Adrenal gland (tissue), 12 donors: ENCODE results near the gene TES. TPM values are rescaled to one million over a fixed set of nuclear protein-coding genes. Genes with fewer than 3 reads are reported as not detected.

Experiments
- DNase-seq, 7 donors: peaks; one replicate each; pipeline ENCODE4 v3.0.0-alpha.2; 2019 to 2020
- H3K27ac ChIP-seq, 5 donors: fragments of 200-600 bp; sonication (generic) in 4 of 5; 1 replicate in 3 of 5; 2 replicates in 2 of 5; pipeline versions ENCODE4 v1.5.1 to v1.8.0; 2016 to 2020; ENCODE audit warnings: mild to moderate bottlenecking in 1 of 5
- H3K27me3 ChIP-seq: fragments of 200-600 bp; 2 replicates; pipeline ENCODE4 v1.8.0; 2021
- H3K36me3 ChIP-seq, 2 donors: fragments of 200-600 bp; replicated peaks in 1 of 2; 1 replicate in 1 of 2; 2 replicates in 1 of 2; pipeline versions ENCODE4 v1.5.1 to v1.8.0; 2018 to 2022
- H3K4me1 ChIP-seq, 2 donors: fragments of 200-600 bp; replicated peaks in 1 of 2; 1 replicate in 1 of 2; 2 replicates in 1 of 2; pipeline versions ENCODE4 v1.5.1 to v1.8.0; 2018 to 2021
- H3K4me3 ChIP-seq, 4 donors: fragments of 200-600 bp; sonication (generic) in 3 of 4; one replicate each; pipeline ENCODE4 v1.5.1; 2016 to 2018
- H3K9me3 ChIP-seq, 3 donors: fragments of 200-600 bp; sonication (generic) in 1 of 3; replicated peaks in 1 of 3; 1 replicate in 2 of 3; 2 replicates in 1 of 3; pipeline versions ENCODE4 v1.5.1 to v1.8.0; 2016 to 2021
- POLR2A ChIP-seq, 2 donors: fragments of 450-650 bp; IDR thresholded peaks; one replicate each; pipeline ENCODE4 v1.6.1; 2017; ENCODE audit warnings: antibody characterized with exemption in 2 of 2, mild to moderate bottlenecking in 2 of 2, moderate library complexity in 1 of 2
- WGBS, 4 donors: extraction: QIAGEN DNeasy Blood & Tissue Kit in 2 of 4; methylation state at CpG; one replicate each; pipeline versions ENCODE4 v1.1.5 to v1.1.7; 2013 to 2017; 5-methylcytosine and 5-hydroxymethylcytosine counted together
- intact Hi-C, 2 donors: fragments of 100-400 bp; cut with DNase I; formaldehyde crosslinking; loops; one replicate each; pipeline versions ENCODE4 v1.14.1 to v1.15.0; 2022 to 2023
- polyA plus RNA-seq, 3 donors: library from polyadenylated mRNA; stranded (reverse); fragments of 200-250 nt in 2 of 3; fragments of 350-450 nt in 1 of 3; fragmentation: Illumina TruSeq in 1 of 3; extraction: RNeasy Lipid Tissue Mini Kit (QIAGEN cat#74804) in 1 of 3; gene quantifications; one replicate each; pipeline ENCODE4 v1.2.3, GENCODE V29; 2013 to 2014
- total RNA-seq, 9 donors: library from RNA; depleted of rRNA in 4 of 9; stranded (reverse); fragments of >200 nt in 4 of 9; fragments of 120-200 nt in 1 of 9; fragmentation: NEBNext Ultra II Directional in 1 of 9; extraction: Animal tissue kit (Norgen Biotek cat#: 25700) in 1 of 9; gene quantifications; one replicate each; pipeline versions ENCODE4 v1.1.0 to v1.2.4, GENCODE V29; 2013 to 2023
- TF ChIP-seq, protein P1 (sequence below), 6 experiments: fragments of 450-650 bp in 4 of 6; fragments of 200-600 bp in 2 of 6; sonication (generic) in 1 of 6; IDR thresholded peaks; 1 replicate in 5 of 6; 2 replicates in 1 of 6; pipeline versions ENCODE4 v1.5.1 to v1.8.0; 2016 to 2021; ENCODE audit warnings: antibody characterized with exemption in 6 of 6, mild to moderate bottlenecking in 2 of 6, moderate library complexity in 1 of 6
- donor health status: healthy with polysubstance abuse.
- donor health status: Bipolar disorder and iron deficiency.
- donor health status: DM: yes; HTN: yes; CAD: no.
- donor health status: DM: no; HTN: no; CAD: no.
- donor health status: DM: no; HTN: no; CAD: no.
- donor health status: DM: yes; HTN: yes; CAD: no.

Gene TES
- total and polyA plus RNA-seq, 12 donors, result 3.9 to 21.8 (median 12.5) TPM

DNA sequence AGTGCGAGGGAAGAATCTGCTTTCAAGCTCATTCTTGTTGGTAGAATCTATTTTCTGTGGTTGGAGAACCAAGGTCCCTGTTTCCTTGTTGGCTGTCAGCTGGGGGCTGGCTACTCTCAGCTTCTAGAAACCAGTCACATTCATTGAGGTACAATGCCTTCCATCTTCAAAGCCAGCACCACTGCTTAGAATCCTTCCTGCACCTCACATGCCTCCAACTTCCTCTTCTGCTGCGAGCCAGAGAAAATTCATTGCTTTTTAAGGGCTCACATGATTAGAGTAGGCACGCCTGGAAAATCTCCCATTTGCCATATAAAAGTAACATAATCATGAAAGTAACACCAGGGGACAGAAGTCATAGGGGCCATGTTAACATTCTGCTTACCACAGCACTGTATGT is 28.7 kb downstream of the TES start:
- H3K27ac ChIP-seq, result no peak overlapping the region
- no peaks in the 10 kb centered on the region for H3K27me3 ChIP-seq
- no peaks in the 10 kb centered on the region for H3K4me1 ChIP-seq
- peak in 1 of 7 donors; percentile 5 for DNase-seq
- no peaks in the 10 kb centered on the region for H3K36me3 ChIP-seq
- TF ChIP-seq, protein P1, sequence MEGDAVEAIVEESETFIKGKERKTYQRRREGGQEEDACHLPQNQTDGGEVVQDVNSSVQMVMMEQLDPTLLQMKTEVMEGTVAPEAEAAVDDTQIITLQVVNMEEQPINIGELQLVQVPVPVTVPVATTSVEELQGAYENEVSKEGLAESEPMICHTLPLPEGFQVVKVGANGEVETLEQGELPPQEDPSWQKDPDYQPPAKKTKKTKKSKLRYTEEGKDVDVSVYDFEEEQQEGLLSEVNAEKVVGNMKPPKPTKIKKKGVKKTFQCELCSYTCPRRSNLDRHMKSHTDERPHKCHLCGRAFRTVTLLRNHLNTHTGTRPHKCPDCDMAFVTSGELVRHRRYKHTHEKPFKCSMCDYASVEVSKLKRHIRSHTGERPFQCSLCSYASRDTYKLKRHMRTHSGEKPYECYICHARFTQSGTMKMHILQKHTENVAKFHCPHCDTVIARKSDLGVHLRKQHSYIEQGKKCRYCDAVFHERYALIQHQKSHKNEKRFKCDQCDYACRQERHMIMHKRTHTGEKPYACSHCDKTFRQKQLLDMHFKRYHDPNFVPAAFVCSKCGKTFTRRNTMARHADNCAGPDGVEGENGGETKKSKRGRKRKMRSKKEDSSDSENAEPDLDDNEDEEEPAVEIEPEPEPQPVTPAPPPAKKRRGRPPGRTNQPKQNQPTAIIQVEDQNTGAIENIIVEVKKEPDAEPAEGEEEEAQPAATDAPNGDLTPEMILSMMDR (IDR thresholded peaks at IDR 0.05), result no peak
- no peak for TF ChIP-seq POLR2A (IDR thresholded peaks at IDR 0.05)
- intact Hi-C loops, result loop anchor here (5.0 kb wide), 2 partner anchors 62 to 67 kb away; no protein-coding TSS in a partner anchor
- WGBS, 4 donors, result 75 to 82% (median 78%) methylated on average over 3 of the region's 3 CpGs
- H3K4me3 ChIP-seq, result no peak overlapping the region
- H3K9me3 ChIP-seq, result no peaks in the 10 kb centered on the region

DNA sequence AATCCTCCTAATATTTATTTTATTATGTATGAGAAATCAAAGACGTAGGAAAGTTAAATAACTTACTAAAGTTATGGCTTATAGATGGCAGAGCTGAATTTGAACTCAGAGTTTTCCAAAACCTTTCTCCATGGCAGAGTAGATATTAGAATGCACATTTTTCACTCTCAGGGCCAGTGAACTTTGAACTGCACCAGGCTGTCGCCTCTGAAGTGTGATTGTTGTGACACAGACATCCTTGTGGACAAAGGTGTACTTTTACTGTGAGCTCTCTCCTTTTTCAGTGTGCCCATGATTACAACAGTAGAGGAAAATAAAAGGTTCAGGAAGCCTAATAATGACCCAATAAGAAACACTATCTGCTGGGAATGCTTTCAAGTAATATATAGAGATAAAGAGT is 29.1 kb downstream of the TES start:
- Histone ChIP-seq H3K27me3 (no peaks in the 10 kb centered on the region), H3K9me3 (no peaks in the 10 kb centered on the region), H3K4me1 (no peaks in the 10 kb centered on the region), H3K36me3 (no peaks in the 10 kb centered on the region), H3K27ac (no peak overlapping the region), H3K4me3 (no peak overlapping the region)
- DNase-seq, result no peak
- intact Hi-C loops, result loop anchor here (5.0 kb wide), 2 partner anchors 62 to 67 kb away; no protein-coding TSS in a partner anchor
- TF ChIP-seq, protein P1 (IDR thresholded peaks at IDR 0.05), result no peak
- TF ChIP-seq POLR2A (IDR thresholded peaks at IDR 0.05), result no peak
- 68 to 86% (median 77%) methylated on average over 2 of the region's 2 CpGs for WGBS, 4 donors

DNA sequence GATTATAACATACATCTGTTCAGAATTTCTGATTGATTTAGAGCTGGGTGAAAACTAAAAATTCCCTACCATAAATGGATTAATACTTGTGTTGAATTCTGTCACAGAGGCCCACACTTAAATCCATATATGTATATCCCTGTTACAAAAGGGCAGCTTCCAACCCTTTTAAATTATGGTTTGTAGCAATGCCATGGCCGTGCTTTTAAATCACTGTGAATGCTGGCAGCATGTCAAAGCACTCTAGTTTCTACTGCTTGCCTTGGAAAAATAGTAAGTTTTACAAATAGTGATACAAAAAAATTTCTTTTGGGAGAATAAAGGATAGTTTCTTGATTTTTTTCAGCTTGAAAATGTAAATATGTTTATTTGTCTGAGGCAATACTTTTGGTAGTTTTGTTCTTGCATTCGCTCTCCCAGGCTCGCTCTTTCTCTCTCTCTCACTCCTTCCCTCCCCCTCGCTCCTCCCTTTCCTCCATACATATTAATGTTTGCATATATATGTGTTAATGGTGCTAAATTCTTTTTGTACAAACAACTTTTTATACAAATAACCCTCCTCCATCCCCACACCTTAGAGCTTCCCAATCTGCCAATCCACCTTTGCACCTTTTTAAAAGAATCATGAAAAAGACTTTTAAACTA is 29.8 kb downstream of the TES start:
- intact Hi-C loops, result no loop called here
- no peaks in the 10 kb centered on the region for H3K9me3 ChIP-seq

DNA sequence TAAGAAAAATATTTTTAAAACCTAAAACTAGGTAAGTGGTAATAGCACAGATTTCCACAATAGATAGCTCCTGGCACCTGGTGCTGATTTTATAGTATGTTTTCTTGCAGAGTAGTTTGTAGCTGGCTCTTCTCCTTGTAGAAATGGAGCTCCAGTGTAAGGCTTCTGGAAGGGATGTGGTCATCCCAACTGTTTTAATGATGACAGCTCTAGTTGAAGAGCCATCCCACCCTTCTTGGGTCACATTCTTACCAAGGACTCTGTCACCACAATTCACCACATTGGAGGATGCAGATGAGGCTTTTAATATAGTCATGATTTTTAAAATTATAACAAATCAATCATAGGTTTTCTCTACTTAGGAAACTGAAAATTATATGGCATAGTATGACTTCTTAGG is 31.0 kb downstream of the TES start:
- Histone ChIP-seq H3K4me3 (no peak overlapping the region), H3K36me3 (no peaks in the 10 kb centered on the region), H3K9me3 (no peaks in the 10 kb centered on the region), H3K27me3 (no peaks in the 10 kb centered on the region), H3K4me1 (no peaks in the 10 kb centered on the region), H3K27ac (no peak overlapping the region)
- DNase-seq, result no peak
- intact Hi-C loops, result no loop called here
- no peak for TF ChIP-seq POLR2A (IDR thresholded peaks at IDR 0.05)
- TF ChIP-seq, protein P1 (IDR thresholded peaks at IDR 0.05), result no peak

More for the DNA sequence above, 29.8 kb downstream of the TES start:
- H3K27ac ChIP-seq, result no peak overlapping the region
- H3K36me3 ChIP-seq, result no peaks in the 10 kb centered on the region
- 72 to 77% (median 73%) methylated on average over 4 of the region's 4 CpGs for WGBS, 4 donors
- no peak overlapping the region for H3K4me3 ChIP-seq
- no peaks in the 10 kb centered on the region for H3K4me1 ChIP-seq
- peak in 1 of 7 donors; percentile 22 for DNase-seq
- no peak for TF ChIP-seq POLR2A (IDR thresholded peaks at IDR 0.05)
- TF ChIP-seq, protein P1 (IDR thresholded peaks at IDR 0.05), result no peak
- H3K27me3 ChIP-seq, result no peaks in the 10 kb centered on the region
